Stimulated activated CD8-positive, alpha-beta memory T cell treated with anti-CD3 and anti-CD28 coated beads, Interleukin-12 subunit alpha, Interleukin-12 subunit beta, amount 100 ng/mL, for 1 hour (primary cell): ENCODE results near the gene DCAF8L2.
"Not testable (repeated sequence)": the region's sequence is repeated elsewhere in the genome, so short reads cannot be mapped to it uniquely, and the experiment has no call there.

Experiments
- DNase-seq: peaks from one replicate; pipeline ENCODE4 v3.0.0-alpha.2; 2020; ENCODE audit warnings: low read depth

DCAF8L2 gene

GRCh38 chrX:27679281-27679680 is 89.1 kb downstream of the DCAF8L2 start:
- DNase-seq, result no peak

GRCh38 chrX:27680726-27681125 is 90.6 kb downstream of the DCAF8L2 start:
- no peak for DNase-seq

- DNase-seq, result not testable (repeated sequence)
Observed at GRCh38 chrX:27683566-27684208, 93.5 kb downstream of the DCAF8L2 start.

GRCh38 chrX:27694667-27695066 is 104.5 kb downstream of the DCAF8L2 start:
- no peak for DNase-seq

GRCh38 chrX:27706526-27706925 is 116.4 kb downstream of the DCAF8L2 start:
- DNase-seq, result no peak

GRCh38 chrX:27715610-27716009 is 125.5 kb downstream of the DCAF8L2 start:
- no peak for DNase-seq

- DNase-seq, result no peak
Observed at GRCh38 chrX:27728291-27728690, 138.1 kb downstream of the DCAF8L2 start.

- no peak for DNase-seq
Observed at GRCh38 chrX:27731962-27732361, 141.8 kb downstream of the DCAF8L2 start.

- no peak for DNase-seq
Observed at GRCh38 chrX:27735914-27736313, 145.8 kb downstream of the DCAF8L2 start.

- no peak for DNase-seq
Observed at GRCh38 chrX:27740933-27741332, 150.8 kb downstream of the DCAF8L2 start.

GRCh38 chrX:27743521-27743920 is 153.4 kb downstream of the DCAF8L2 start:
- DNase-seq, result not testable (repeated sequence)

GRCh38 chrX:27746516-27746915 is 156.4 kb downstream of the DCAF8L2 start:
- no peak for DNase-seq

- DNase-seq, result not testable (repeated sequence)
Observed at GRCh38 chrX:27750298-27750697, 160.2 kb downstream of the DCAF8L2 start.

- DNase-seq, result no peak
Observed at GRCh38 chrX:27751976-27752375, 161.8 kb downstream of the DCAF8L2 start.

GRCh38 chrX:27765718-27766117 is 175.6 kb downstream of the DCAF8L2 start:
- DNase-seq, result no peak

GRCh38 chrX:27767387-27767786 is 177.2 kb downstream of the DCAF8L2 start:
- no peak for DNase-seq

- DNase-seq, result no peak
Observed at GRCh38 chrX:27775984-27776383, 185.8 kb downstream of the DCAF8L2 start.

GRCh38 chrX:27796640-27797257 is 206.6 kb downstream of the DCAF8L2 start:
- no peak for DNase-seq

GRCh38 chrX:27797575-27797974 is 207.4 kb downstream of the DCAF8L2 start:
- no peak for DNase-seq
